GM12891 (cell line): ENCODE results near the gene BANK1.

Experiments
- PAX5 ChIP-seq: IDR thresholded peaks from 2 replicates; pipeline ENCODE4 v1.6.1; 2011; ENCODE audit warnings: low read length, moderate library complexity, mild to moderate bottlenecking; ENCODE audit not compliant: insufficient read depth, severe bottlenecking
- POLR2A ChIP-seq: IDR thresholded peaks from 2 replicates; pipeline ENCODE4 v1.6.1; 2011; ENCODE audit warnings: low read depth, low read length, control low read depth

DNA sequence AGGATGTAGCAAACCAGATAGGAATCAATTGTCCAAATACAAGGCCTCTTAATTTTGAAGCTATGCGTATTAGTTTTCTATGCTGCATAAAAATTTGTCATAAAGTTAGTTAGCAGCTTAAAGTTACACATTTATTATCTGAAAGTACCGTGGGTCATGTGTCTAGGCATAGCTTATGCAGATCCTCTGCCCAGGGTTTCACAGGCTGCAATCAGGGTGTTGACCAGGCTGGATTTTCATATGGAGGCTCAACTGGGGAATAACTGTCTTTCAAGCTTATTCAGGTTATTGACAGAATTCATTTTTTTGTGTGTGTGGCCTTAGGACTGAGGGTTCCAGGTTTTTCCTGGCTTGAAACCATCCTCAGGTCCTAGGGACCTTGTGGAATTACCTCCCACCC is 289.7 kb downstream of the BANK1 start:
- TF ChIP-seq POLR2A = no peak
- no peak for TF ChIP-seq PAX5
